MM.1S (cell line): ENCODE measurements around the gene LCA5L.

ENCODE experiments used
- EZH2 ChIP-seq: fragments of 300-600 bp; sonication (generic); optimal IDR thresholded peaks from 2 replicates; pipeline ENCODE3; 2017; ENCODE audit warnings: low read depth, mild to moderate bottlenecking, antibody characterized with exemption, low read length, mixed read lengths
- EZH2phosphoT487 ChIP-seq: fragments of 300-600 bp; sonication (generic); IDR thresholded peaks from 2 replicates; pipeline ENCODE4 v1.6.1; 2018; ENCODE audit warnings: antibody characterized with exemption, low read length
- TF ChIP-seq, protein P1 (sequence below): fragments of 300-600 bp; sonication (generic); IDR thresholded peaks from 2 replicates; pipeline ENCODE4 v1.5.1; 2016; ENCODE audit warnings: antibody characterized with exemption, low read length, mixed read lengths

DNA sequence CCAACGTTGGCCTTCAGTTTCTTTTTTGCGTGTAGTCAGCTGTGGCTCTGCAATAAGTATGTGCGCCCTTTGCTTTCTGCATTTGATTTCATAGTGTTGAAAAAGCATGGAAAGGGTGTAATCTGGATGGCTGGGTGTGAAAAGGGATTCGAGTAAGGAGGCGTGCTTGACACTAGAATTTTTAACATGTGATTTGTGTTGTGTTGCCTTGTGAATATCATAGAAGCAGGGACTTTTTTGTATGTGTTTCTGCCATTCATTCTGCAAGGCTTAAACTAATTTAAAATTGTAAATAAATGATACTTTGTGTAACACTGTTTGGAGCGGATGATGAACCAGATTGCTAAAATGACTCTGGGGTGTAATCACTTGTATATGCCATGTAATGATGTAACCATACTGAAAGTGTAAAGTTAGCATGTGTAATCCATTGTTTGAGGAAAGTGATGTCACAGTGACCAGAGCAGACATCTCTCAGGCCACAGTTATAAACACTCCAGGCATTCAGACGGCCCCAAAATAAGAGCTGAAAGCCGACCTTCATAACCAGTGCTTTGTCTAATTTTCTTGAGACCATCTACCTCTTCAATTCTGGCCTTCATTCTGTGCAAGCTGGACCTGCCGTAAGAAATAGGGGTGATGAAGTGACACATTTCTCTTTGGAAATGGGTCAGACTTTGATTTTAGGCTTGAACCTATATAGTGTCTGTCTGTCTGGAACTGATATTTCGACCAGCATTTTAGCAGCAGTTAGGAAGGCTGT lies 6.8 kb upstream of the LCA5L start:
- TF ChIP-seq, protein P1, sequence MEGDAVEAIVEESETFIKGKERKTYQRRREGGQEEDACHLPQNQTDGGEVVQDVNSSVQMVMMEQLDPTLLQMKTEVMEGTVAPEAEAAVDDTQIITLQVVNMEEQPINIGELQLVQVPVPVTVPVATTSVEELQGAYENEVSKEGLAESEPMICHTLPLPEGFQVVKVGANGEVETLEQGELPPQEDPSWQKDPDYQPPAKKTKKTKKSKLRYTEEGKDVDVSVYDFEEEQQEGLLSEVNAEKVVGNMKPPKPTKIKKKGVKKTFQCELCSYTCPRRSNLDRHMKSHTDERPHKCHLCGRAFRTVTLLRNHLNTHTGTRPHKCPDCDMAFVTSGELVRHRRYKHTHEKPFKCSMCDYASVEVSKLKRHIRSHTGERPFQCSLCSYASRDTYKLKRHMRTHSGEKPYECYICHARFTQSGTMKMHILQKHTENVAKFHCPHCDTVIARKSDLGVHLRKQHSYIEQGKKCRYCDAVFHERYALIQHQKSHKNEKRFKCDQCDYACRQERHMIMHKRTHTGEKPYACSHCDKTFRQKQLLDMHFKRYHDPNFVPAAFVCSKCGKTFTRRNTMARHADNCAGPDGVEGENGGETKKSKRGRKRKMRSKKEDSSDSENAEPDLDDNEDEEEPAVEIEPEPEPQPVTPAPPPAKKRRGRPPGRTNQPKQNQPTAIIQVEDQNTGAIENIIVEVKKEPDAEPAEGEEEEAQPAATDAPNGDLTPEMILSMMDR = no peak
- TF ChIP-seq EZH2phosphoT487 (no peak), EZH2 (no peak)
